KOPT-K1 (cell line): ENCODE data around the gene ARL9.
"Not testable (repeated sequence)": the region's sequence is repeated elsewhere in the genome, so short reads cannot be mapped to it uniquely, and the experiment has no call there.

Experiments used
- H3K27ac ChIP-seq: fragments of 200-600 bp; sonication (generic); 2 replicates; pipeline ENCODE4 v1.5.1; 2016; ENCODE audit warnings: antibody characterized with exemption, mild to moderate bottlenecking, low read depth, low read length; ENCODE audit not compliant: poor library complexity, severe bottlenecking
- H3K36me3 ChIP-seq: fragments of 200-600 bp; sonication (generic); 2 replicates; pipeline ENCODE4 v1.5.1; 2017; ENCODE audit warnings: antibody characterized with exemption, mild to moderate bottlenecking, low read length, moderate library complexity; ENCODE audit not compliant: insufficient read depth
- H3K9me3 ChIP-seq: fragments of 200-600 bp; sonication (generic); 2 replicates; pipeline ENCODE4 v1.5.1; 2017; ENCODE audit warnings: antibody characterized with exemption, low read length, mild to moderate bottlenecking; ENCODE audit not compliant: insufficient read depth, poor library complexity, severe bottlenecking

ARL9 gene, protein sequence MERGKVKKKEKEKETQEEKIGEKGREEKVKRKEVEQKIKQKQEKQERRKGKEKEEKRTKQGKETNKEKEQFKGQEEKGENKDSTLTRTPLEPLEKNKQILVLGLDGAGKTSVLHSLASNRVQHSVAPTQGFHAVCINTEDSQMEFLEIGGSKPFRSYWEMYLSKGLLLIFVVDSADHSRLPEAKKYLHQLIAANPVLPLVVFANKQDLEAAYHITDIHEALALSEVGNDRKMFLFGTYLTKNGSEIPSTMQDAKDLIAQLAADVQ

DNA sequence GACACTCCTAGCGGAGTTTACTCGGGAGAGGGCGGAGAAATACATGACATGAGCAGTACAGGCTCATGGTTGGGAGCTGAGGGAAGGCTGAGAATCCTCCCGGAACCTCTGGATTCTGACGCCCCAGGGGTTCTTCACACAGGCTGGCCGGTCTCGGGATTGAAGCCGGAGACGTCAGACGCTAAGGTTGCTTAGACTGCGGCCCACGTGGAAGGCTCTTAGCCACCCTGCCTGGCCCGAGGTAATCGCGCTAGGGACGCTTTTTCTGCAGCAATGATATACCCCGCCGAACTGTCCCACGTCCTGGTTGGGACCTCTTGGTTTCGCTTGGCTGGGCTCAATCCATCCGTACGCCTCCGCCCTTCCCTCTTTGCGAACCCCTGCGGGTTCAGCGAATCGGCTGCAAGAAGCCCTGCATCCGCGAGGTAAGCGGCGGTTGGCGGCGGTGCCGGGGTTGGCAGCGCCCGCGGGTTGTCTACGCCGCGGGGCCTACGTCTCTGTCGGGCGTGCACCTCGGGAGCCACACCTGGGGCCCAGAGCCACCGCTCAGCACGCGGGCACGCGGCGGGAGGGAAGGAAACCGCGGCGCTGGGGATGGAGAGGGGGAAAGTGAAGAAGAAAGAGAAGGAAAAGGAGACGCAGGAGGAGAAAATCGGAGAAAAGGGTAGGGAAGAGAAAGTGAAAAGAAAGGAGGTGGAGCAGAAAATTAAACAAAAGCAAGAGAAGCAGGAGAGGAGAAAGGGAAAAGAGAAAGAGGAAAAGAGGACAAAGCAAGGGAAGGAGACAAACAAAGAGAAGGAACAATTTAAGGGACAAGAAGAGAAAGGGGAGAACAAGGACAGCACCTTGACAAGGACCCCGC, at the start of gene ARL9:
ARL9 (plus strand) TSS at position 523 of the 862 bp plus-strand sequence; CDS start at position 595, 72 bp downstream.
- peaks cover 54% of the 10 kb centered on the region for H3K36me3 ChIP-seq
- no peak within 1 kb of the TSS for H3K27ac ChIP-seq
- H3K9me3 ChIP-seq = no peaks in the 10 kb centered on the region

DNA sequence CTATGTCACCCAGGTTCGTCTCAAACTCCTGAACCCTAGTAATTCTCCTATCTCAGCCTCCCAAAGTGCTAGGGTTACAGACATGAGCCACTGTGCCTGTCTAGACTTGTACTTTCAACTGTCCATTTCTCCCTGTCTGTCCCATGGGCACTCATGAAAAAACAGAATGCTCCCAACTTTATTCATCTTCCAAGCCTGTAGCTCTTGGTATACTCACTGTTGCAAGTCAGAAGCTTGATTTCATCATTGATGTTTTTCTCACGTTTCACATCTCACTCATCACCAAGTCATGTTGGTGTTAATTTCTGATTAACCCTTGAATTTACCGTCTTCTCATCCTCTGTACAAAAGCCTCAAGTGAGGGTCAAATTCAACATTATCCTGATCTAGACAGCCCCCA, 45.5 kb upstream of the ARL9 start:
- Histone ChIP-seq H3K36me3 (peaks cover 91% of the 10 kb centered on the region), H3K9me3 (no peaks in the 10 kb centered on the region), H3K27ac (no peak overlapping the region)

DNA sequence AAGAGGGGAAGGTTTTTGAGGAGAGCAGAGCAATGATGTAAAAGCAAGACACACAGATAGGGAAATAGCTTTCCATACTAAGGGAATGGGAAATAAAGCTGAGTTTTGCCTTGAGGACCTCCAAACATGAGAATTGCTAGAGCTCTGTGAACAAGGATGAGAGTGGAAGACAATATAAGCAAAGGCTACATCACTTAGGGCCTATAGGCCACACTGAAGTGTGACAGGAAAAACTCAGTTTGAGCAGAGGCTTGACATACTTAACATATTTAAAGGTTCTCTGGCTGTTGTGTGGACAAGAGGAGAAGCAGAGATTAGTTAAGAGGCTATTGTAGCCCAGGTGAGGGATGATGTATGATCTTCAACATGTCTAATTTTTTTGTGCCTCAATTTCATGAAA, 43.4 kb upstream of the ARL9 start:
- Histone ChIP-seq H3K9me3 (no peaks in the 10 kb centered on the region), H3K36me3 (peaks cover 70% of the 10 kb centered on the region), H3K27ac (no peak overlapping the region)

DNA sequence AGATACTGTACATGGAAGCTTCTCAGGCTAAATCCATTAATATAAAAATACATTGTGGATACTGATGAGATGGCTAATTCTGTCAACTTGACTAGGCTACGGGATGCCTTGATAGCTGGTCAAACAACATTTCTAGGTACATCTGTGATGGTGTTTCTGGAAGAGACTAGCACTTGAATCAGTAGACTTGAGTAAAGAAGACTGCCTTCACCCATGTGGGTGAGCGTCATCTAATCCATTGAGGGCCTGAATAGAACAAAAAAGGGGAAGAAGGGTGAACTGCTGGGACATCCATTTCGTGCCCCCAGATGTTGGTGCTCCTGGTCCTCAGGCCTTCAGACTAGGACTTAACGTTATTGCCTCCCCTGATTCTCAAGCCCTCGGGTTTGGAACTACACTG, 41.9 kb upstream of the ARL9 start:
- H3K9me3 ChIP-seq = no peaks in the 10 kb centered on the region
- no peak overlapping the region for H3K27ac ChIP-seq
- H3K36me3 ChIP-seq = peaks cover 54% of the 10 kb centered on the region

DNA sequence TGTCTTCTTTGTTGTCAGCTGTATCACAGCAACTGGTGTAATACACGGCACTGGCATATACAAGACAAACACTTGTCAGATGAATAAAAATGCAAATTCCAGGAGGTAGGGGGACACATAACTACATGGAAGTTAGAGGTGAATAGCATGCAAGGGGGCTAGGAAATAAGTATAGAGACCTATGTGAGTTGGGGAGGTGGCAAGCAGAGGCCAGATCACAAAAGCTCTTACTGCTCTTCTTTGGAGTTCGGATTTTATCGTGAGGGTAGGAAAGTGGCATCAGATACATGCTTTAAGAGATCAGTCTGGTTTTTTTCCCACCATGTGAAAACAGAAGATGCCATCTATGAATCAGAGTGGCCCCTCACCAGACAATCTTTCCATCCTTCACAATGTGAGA, 41.0 kb upstream of the ARL9 start:
- Histone ChIP-seq H3K9me3 (no peaks in the 10 kb centered on the region), H3K27ac (no peak overlapping the region), H3K36me3 (peaks cover 46% of the 10 kb centered on the region)

DNA sequence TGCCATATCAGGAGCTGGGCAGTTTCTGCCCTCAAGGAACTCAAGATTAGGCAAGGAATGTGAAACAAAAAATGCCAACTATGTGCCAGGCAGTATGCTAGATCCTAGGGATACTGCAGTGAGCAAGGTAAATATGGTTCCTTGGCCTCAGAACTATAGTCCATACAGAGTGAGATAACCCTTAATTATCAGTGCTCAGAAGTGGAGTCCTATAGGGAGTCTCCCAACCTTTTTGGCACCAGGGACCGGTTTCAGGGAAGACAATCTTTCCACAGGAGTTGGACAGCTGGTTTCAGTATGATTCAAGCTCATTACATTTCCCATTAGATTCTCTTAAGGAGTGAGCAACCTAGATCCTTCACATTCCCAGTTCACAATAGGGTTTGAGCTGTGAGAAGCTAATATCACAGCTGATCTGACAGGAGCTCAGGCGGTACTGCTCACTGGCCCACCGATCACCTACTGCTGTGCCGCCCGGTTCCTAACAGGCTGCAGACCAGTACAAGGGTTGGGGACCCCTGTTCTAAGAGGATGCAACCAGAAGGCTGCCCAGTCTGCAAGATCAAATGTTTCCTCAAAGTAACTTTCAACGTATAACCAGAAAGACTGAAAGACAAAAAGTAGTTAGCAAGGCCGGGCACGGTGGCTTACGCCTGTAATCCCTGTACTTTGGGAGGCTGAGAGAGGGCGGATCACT, 39.8 kb upstream of the ARL9 start:
- H3K27ac ChIP-seq = peak overlapping the region; percentile 78
- H3K36me3 ChIP-seq = peaks cover 44% of the 10 kb centered on the region
- no peaks in the 10 kb centered on the region for H3K9me3 ChIP-seq

DNA sequence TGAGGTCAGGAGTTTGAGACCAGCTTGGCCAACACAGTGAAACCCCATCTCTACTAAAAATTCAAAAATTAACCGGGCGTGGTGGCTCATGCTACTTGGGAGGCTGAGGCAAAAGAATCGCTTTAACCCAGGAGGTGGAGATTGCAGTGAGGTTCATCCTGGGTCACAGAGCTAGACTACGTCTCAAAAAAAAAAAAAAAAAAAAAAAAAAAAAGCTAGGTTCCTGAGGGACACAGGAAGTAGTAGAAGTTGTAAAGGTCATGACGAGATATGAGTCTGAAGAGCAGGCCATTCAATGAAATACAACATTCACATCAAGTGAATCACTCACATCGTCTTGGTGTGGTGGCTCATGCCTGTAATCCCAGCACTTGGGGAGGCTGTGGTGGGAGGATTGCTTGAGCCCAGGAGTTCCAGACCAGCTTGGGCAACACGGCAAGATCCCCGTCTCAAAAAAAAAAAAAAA, 39.3 kb upstream of the ARL9 start:
- H3K9me3 ChIP-seq = not testable (repeated sequence)
- Histone ChIP-seq H3K36me3 (peaks cover 44% of the 10 kb centered on the region), H3K27ac (peak overlapping the region; percentile 78)

DNA sequence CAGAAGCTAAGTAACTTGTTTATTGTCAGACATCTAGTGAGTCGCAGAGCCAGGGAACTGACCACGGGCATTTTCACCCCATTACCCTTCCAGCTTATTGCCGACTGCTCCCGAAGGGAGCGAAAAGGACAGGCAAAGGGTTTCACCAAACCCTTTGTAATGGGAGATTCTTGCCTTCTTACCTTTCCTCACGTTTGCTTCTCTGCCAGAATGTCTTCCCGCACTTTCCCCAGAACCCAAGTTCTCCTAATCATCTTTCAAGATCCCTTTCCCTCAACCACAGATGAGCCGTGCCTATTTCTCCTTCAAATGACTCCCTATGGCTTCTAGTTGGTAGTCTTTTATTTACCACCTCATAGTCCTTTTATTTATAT, 38.7 kb upstream of the ARL9 start:
- Histone ChIP-seq H3K9me3 (no peaks in the 10 kb centered on the region), H3K27ac (peak overlapping the region; percentile 78), H3K36me3 (peaks cover 44% of the 10 kb centered on the region)

DNA sequence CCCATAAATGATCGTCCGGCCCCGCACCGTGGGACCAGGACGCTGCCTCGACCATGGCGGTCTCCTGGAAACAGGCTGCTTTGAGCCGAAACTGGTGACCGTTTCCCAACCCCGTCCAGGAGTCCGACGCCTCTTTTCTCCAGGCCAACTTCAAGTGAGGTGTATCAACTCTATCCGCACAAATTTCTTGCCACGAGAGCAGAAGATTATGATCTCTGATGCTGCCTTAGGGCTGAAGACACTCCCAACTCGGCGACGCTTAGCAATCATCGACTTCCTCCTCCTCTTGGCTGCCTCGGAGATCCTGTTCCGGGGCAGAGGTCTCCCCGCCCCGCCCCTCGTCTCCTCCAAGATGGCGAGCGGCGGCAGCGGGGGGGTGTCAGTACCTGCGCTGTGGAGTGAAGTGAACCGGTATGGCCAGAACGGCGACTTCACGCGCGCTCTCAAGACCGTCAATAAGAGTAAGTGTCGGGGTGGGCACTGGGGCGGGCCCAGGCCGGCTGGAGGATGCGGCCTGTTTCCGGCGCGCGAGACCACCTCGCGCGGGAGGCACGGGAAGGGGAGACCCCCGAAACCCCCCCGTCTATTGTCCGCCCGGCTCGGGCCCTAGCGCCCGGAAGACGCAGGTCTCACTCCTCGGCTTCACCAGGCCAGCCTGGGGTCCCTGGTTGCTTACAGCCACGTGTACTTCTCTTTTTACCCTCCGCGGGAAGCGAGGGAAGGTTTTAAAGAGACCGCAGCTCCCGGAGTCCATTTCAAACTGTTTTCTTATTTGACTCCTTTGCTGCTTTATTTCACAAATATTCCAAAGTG, 38.1 kb upstream of the ARL9 start, which contains the start of gene SRP72:
SRP72 (plus strand) TSS at position 334 of the 813 bp plus-strand sequence; CDS start at position 353, 19 bp downstream.
- peak within 1 kb of the TSS; percentile 78 for H3K27ac ChIP-seq

DNA sequence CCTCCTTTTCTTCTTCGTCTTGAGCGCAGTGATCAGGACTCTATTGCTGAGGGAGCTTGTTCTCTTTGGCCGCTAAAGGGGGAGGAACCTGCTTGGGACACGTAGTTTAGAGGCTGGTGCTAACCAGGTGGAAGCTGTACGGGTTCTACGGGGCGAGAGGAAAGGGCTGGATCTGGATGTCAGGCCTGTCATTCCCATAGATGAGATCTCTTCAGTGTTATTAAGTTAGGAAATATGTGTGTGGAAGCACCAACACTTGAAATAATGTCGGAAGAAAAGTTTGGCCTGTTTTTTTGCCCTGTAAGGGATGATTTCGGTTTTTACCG, 37.5 kb upstream of the ARL9 start:
- peaks cover 44% of the 10 kb centered on the region for H3K36me3 ChIP-seq
- H3K9me3 ChIP-seq = no peaks in the 10 kb centered on the region
- peak overlapping the region; percentile 78 for H3K27ac ChIP-seq

More for the DNA sequence above, 38.1 kb upstream of the ARL9 start, which contains the start of gene SRP72:
- peaks cover 44% of the 10 kb centered on the region for H3K36me3 ChIP-seq
- H3K9me3 ChIP-seq = no peaks in the 10 kb centered on the region

DNA sequence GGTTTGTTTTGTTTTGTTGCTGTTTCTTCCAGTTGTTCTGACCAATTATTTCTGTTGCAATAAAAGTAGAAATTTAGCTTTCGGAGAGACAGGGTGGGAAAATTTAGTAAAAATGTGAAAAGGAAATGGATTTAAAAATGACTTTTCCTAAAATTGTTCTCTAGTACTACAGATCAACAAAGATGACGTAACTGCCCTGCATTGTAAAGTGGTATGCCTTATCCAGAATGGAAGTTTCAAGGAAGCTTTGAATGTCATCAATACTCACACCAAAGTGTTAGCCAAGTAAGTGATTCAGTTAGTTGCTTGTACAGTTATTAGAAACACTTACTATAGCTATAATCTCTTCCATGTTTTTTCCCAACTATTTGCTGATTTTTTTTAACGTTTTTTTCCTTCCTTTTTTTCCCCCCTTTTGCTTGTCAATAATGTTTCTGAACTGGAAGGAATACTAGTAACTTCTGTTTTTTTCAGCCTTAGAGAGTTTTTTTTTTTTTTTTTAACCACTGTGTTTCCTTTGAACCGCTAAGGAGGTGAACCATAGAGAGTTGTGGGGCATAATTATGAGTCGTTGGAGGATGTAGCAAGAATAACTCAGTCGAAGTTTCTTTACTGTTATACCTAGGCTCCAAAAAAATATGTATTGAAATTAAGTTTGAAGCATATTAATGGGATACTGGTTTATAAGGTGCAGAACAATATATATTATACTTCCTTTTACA, 35.9 kb upstream of the ARL9 start:
- no peak overlapping the region for H3K27ac ChIP-seq
- peaks cover 49% of the 10 kb centered on the region for H3K36me3 ChIP-seq
- H3K9me3 ChIP-seq = no peaks in the 10 kb centered on the region

DNA sequence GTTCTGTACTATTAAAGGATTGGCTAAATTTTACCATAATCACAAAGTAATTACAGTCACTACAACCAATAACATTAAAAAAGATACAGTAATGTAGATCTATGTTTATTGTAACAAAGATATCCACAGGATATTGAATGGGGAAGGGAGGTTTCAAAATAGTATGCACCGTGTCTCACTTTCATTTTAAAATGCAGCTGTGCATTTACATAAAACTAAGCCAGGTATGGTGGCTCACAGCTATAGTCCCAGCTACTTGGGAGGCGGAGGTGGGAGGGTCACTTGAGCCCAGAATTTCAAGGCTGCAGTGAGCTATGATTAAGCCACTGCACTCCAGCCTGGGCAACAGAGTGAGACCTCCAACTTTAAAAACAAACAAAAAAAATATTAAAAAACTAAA, 29.7 kb upstream of the ARL9 start:
- H3K36me3 ChIP-seq = peaks cover 100% of the 10 kb centered on the region
- H3K27ac ChIP-seq = no peak overlapping the region
- H3K9me3 ChIP-seq = no peaks in the 10 kb centered on the region

DNA sequence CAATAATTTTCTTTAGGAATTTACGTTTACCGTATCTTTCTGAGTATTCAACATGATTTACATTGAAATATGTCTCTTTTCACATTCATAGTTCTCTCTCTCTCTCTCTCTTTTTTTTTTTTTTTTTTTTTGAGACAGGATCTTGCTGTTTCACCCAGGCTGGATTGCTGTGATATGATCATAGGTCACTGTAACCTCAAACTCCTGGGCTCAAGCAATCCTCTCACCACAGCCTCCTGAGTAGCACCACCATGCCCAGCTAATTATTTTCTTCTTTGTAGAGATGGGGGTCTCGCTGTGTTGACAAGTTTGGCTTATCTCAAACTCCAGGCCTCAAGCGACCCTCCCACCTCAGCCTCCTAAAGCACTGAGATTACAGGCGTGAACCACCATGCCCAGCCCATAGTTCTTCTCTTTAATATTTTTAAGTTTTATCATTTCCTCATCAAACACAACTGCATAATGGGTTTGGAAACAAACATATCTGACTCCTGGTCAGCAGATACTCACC, 28.3 kb upstream of the ARL9 start:
- Histone ChIP-seq H3K36me3 (peaks cover 100% of the 10 kb centered on the region), H3K27ac (no peak overlapping the region), H3K9me3 (no peaks in the 10 kb centered on the region)

DNA sequence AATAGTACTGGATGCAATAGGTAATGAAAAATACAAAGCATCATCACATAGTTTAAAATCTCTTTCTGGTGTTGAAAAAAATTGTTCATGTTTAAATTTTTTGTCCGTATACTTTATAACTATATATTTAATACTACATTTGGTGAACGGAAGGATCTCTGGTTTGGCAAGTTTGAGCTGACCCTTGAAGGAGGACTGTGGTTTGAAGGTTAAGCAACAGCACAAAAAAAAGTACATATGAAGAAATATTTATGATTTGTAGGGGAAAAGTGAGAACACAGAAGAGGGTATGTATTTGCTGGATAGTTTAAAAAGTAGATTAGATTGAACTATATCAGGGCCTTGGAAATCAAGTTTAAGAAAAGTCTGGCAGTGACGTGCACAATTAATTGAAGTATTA, 24.9 kb upstream of the ARL9 start:
- Histone ChIP-seq H3K9me3 (no peaks in the 10 kb centered on the region), H3K27ac (no peak overlapping the region)

More for the DNA sequence above, 24.9 kb upstream of the ARL9 start:
- peaks cover 100% of the 10 kb centered on the region for H3K36me3 ChIP-seq
